HTR-8/SVneo (cell line): Measurements from ENCODE around the gene CHAMP1.

ENCODE experiments used
- DNase-seq: peaks from one replicate; pipeline ENCODE4 v3.0.0; 2011; ENCODE audit warnings: low spot score, mixed read lengths; ENCODE audit not compliant: insufficient read length
- FAIRE-seq: peaks from 2 replicates; lab custom pipeline; 2011; peaks lifted over from hg19 to GRCh38; lab: Jason Lieb, UNC

Gene CHAMP1

DNA sequence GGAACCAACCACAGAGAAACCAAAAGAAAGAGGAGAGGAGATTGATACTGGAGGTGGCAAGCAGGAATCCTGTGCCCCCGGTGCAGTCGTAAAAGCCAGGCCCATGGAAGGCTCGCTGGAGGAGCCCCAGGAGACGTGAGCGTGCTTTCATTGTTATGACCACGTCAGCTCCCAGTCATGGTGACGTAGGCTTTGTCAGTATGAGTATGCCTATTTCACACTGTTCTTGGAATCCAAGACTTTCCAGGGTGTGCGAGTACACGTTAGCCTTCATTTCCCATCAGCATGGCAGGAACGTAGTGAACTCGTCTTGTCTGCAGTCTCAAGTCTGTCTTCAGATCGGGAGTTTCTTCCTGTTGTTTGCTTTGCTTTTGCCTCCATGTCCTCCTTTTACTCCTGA lies 15.4 kb upstream of the CHAMP1 start:
- FAIRE-seq: no peak
- DNase-seq: no peak

DNA sequence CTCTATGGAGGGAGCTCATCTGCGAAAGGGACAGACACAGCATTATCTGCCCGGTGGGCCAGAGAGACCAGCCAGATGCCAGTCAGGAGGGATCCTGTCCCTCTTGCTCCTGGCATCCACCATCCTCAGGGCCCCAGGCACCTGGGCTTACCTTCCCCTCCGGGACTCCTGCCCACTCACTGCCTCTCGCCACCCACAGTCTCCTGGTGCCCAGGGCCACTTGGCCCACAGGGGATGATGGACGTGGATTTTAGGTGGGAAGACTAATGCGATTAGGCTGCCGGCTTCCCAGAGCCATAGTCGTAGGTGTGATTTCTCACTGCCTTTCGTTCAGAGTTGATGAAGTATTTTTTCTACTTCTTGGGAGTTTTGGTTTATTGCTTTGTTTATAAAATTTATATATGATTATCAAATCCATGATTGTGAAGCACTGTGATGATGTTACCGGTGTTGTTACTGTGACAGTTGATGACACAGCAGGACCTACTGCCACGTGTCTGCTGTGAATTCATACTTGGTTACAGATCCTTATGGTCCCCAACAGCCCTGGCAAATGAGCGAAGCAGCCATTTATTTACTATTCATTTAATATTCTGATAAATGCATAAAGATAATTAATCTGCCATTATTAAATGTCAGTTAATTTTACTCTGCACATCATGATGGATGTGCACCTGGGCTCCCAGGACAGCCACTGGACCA lies 14.5 kb upstream of the CHAMP1 start:
- DNase-seq: no peak
- no peak for FAIRE-seq

DNA sequence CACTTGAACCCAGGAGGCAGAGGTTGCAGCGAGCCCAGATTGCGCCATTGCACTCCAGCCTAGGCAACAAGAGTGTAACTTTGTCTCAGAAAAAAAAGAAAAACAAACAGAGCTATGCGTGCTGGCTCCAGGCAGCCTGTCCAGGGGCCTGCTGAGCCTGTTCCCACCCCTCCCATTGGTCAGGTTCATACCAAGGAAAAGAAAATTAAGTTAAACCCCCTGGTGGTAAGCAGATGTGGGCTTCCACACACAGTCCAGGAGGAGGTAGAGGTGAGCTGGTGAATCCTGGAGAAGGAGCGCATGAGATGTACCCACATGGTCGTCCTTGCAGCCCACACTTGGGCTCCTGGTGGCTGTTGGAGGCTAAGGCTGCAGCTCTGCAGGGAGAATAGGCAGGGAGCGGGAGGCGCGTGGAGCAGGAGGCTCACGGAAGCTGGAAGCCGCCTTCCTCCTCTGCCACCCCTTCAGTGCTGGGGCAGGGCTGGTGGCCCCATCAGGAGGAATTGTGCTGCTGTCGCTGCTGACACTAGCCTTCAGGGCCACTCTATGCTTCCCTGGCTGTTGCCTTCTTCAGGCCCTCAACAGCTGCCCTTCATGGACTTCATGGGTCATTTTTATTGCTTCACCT lies 10.5 kb upstream of the CHAMP1 start:
- no peak for FAIRE-seq

DNA sequence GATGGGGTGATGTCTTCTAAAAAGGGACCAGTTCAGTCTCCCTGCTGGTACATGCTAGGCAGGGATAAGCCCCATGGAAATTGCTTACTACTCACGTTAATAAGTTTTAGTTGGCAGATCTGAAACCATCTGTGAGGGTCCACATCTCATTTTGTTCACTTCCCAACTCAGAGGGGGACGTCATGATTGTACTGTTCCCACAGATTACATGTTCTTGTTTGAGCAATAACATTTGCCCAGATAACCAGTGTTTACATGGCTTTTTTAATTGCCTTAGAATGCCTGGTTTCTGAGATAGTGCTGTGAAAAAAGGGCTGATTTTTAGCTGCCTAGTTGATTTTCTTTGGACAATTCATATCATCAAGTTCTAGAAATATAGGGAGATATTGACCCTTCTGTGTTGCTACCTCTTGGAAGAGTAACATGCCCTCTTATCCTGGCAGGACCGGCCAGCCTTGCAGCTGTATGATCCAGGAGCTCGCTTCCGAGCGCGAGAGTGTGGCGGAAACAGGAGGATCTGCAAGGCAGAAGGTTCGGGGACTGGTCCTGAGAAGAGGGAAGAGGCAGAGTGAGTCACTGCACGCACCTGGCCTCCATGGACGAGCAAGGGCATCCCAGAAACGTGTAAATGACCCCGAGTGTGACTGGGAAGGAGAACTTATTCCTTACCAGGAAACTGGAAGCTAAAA lies 9.8 kb upstream of the CHAMP1 start:
- DNase-seq (no peak), FAIRE-seq (no peak)

More for the DNA sequence above, 10.5 kb upstream of the CHAMP1 start:
- DNase-seq: no peak

DNA sequence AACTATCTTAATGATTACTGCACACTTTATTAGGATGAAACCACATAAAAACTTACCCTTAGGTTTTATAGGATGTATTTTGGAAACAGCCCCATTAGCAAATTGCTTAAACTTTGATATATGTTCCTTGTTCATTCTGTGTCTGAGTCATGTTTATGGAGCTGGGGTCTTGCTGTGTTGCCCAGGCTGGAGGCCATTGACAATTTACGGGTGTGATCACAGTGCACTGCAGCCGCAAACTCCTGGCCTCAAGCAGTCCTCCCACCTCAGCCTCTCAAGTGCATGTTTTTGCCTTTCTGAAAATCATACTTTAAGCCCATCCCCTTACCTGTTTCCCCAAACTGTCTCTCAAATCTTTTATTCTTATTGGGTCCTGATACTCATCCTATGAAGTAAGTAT lies 5.2 kb upstream of the CHAMP1 start:
- FAIRE-seq (no peak), DNase-seq (no peak)

DNA sequence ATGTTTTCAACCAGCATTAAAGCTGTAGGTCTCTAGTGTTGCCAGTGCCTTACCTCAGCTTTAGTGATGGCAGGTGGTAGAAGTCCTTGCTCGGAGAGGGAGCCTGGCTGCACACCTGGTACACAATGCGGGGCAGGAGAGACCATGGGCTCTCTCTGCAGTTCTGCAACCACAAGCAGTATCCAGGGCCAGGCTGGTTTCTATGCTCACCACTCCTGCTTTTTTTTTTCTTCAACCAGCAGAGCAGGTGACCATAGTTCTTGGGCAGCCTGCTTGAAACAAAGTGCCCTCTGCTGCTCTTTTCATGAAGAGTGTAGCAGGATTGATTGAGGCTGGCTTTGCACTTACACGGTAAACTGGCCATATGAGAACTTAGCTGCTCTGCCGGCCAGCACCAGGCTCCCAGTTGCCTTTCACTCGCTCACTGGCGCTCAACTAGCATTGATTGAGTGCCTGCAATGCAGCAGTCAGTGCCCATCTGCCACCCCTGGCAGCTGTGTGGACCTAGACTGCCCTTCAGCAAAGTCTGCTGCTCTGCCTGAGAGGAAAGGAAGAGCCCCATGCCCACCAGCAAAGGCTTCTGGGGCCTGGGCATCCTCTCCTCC lies 4.4 kb upstream of the CHAMP1 start:
- DNase-seq (no peak), FAIRE-seq (no peak)

DNA sequence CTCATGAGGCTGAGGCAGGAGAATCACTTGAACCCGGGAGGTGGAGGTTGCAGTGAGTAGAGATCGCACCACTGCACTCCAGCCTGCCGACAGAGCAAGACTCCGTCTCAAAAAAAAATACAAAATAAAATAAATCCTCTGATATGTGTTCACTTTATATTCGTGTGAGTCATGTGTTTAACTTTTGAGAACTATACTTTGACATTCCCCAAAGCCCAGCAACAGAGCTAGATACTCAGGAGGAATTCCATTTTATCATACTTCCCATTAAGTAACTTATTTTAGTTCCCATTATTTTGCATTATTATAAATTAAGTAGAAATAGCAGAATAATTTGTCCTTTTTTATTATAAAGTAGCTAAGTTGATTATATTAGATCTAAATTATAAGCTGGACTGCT lies 3.3 kb upstream of the CHAMP1 start:
- FAIRE-seq (no peak), DNase-seq (no peak)

DNA sequence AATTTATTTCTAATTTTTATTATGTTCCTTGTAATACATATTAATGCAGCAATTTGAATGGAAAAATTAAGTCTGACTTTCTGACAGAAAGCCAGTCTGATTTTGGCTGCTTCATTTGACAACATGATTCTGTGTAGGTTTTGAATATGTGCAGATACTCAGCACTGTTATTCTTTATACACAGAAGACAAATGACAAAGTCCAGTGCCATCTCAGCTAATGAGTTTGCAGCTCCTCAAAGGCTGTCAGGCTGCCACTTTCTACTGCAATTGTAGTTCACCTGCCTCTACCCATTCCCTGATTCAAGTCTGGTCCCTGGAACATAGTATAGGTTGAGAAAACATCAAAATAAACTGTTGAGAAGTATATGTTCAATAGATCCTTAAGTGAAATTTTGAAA lies 2.9 kb upstream of the CHAMP1 start:
- FAIRE-seq: no peak

DNA sequence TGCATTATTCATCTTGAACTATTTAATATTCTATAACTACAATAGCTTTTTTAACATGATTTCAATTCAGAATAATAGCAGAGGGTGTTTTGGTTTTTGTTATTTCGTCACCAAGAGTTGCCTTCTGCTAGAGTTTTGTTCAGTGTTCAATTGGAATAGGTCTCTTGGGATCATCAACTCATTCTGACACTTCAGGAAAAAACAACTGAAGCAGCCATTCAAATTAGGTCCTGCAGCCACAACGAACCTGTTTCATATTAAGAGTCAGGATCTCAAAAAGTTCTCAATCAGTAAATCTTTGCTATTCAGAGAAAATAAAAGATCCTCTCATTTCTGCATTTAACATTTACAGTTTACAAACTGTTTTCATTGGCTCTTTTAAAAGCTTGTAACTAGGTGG lies 2.4 kb upstream of the CHAMP1 start:
- no peak for FAIRE-seq
- DNase-seq: no peak

More for the DNA sequence above, 2.9 kb upstream of the CHAMP1 start:
- no peak for DNase-seq

DNA sequence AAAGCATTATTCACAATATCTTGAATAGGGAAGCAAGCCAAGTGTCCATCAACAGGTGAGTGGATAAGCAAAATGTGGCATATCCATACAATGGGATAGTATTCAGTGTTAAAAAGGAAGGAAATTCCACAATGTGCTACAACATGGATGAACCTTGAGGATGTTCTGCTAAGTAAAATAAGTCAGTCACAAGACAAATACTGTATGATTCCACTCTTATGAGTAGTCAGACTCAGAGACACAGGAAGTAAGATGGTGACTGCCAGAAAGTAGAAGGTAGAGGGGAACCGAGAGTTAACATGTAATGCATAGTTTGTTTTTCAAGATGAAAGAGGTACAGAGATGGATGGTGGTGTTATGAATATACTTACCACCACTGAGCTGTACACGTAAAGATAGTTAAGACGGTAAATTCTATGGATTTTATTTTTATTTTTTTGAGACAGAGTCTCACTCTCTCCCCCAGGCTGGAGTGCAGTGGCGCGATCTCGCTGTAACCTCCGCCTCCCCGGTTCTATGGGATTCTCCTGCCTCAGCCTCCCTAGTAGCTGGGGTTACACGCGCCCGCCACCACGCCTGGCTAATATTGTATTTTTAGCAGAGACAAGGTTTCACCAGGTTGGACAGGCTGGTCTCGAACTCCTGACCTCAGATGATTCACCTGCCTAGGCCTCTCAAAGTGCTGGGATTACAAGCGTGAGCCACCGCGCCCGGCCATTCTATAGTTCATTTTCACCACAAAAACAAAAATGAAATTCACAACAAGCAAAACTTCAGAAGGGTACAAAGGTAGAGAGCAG lies 1.0 kb upstream of the CHAMP1 start:
- FAIRE-seq (no peak), DNase-seq (no peak)

DNA sequence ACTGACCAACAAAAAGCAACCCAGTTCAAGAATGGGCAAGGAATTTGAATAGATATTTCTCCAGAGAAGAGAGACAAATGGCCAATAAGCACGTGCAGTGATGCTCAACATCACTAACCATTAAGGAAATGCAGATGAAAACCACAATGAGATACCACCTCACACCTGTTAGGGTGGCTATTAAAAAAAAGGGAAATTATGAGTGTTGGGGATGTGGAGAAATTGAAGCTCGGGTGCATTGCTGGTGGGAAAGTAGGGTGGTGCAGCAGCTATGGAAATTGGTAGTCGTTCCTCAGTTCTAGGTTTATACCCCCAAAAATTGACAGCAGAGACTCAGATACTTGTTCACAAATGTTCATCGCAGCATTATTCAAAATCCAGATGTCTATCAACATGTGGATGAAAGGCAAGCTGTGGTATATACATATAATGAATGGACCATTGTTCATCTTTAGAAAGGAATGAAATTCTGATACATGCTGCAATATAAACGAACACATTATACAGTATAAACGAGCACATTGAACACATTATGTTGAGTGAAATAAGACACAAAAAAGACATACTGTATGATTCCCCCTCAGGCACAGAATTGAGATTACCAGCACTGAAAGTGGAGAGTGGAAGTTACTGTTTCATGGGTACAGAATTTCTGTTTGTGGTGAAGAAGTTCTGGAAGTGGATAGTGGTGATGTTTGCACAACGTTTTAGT lies 927 bp downstream of the CHAMP1 start:
- DNase-seq (no peak), FAIRE-seq (no peak)

DNA sequence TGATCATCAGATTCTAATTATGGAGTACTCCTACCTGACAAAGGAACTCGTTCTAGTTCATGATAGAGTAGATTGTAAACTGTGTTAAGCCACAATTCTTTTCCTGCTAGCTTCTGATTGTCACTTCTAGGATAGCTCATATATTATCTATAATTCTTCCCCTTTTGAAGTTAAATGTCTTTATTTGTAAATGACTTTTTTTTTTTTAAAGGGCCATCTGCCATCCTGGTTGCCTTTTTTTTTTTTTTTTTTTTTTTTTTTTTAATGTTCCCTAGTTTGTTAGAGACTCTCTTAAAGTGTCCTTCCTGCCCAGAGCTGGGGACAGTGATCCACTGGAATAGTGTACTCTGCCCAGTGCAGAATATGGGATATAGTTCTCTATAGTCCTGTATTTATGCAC lies 4.3 kb downstream of the CHAMP1 start:
- FAIRE-seq: no peak

DNA sequence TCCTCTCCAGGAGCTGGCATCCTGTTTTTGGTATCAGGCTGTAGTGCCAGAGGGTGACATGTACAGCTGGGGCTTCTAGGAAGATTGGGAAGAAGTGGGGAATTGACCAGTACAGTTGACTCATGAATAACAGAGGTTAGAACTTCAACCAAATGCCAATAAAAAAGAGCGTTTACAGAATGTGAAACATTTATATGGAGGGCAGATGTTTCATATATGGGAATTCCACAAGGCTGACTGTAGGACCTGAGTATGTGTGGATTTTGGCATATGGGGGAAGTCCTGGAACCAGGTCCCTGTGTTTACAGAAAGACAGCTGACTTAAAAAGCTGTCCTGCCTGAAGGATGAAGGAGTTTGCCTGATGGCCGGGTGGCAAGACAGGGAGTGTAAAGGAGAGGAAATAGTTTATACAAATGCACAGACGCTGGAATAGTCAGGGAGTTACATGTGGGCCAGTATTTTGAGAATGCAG lies 5.2 kb downstream of the CHAMP1 start:
- FAIRE-seq (no peak), DNase-seq (no peak)

More for the DNA sequence above, 4.3 kb downstream of the CHAMP1 start:
- no peak for DNase-seq

DNA sequence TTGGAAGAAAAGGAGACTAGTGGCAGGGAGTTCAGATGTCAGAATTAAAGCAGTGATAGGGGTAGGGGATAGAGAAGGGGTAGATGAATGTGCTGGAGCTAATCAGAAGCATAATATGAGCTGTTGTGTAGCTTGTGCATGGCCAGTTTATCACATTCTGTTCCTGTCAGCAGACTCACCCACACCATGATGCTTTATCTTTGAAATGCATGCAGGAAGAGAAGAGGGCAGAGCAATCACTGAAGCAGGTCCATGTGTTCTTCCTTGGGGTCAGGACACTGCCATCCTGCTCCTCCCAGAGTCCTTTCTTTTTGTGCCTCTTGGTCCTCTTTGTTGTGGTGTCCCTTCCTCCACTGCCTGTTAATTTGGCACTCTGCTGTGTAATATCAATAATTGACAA lies 5.8 kb downstream of the CHAMP1 start:
- no peak for DNase-seq
- no peak for FAIRE-seq

DNA sequence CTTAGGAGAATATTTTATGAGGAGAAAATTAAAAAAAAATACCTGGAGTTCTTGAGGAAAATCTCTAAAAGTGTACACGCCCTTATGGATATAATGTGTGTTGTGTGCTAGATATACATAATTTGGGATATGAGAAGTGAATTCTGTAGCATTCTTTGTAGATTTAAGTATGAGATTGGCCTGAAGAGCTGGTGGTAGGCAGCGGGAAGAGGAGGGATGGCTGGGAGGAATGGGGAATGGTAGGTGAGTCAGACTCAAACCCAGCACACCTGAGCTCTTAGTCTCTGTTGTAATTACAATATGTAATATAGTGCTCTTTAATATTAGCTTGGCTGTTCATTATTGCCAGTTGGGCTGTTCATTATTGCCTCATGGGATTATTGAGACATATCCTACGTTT lies 7.0 kb downstream of the CHAMP1 start:
- DNase-seq (no peak), FAIRE-seq (no peak)

DNA sequence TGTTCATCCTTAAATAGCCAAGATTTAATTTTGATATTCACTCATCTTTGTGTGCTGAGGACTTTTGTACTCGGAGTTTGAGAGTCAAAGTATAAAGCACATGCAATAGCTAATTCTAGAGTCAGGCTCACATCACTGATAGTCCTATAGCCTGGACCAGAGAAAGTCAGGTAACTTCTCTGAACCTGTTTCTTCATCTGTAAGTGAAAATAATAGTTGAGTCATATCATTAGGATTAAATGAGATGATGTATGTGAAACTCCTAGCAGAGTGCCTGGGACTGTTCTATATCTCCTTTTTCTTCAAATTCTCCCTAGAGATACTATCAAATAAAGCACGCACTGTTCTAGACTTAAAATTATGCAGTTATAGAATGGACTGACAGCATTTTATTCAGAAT lies 9.0 kb downstream of the CHAMP1 start:
- no peak for DNase-seq
- no peak for FAIRE-seq

DNA sequence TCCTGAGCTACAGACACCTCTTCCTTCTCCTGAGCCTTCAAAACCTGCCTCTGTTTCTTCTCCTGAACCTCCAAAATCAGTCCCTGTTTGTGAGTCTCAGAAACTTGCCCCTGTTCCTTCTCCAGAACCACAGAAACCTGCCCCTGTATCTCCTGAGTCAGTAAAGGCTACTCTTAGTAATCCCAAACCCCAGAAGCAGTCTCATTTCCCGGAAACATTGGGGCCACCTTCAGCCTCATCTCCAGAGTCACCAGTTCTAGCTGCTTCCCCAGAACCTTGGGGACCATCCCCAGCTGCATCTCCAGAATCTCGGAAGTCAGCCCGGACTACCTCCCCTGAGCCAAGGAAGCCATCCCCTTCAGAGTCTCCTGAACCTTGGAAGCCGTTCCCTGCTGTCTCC lies 10.0 kb downstream of the CHAMP1 start:
- FAIRE-seq (no peak), DNase-seq (no peak)

DNA sequence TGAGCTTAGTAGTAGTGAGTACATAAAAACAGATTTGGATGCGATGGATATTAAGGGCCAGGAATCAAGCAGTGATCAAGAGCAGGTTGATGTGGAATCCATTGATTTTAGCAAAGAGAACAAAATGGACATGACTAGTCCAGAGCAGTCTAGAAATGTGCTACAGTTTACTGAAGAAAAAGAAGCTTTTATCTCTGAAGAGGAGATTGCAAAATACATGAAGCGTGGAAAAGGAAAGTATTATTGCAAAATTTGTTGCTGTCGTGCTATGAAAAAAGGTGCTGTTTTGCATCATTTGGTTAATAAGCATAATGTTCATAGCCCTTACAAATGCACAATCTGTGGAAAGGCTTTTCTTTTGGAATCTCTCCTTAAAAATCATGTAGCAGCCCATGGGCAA lies 11.4 kb downstream of the CHAMP1 start:
- DNase-seq: no peak
- no peak for FAIRE-seq

DNA sequence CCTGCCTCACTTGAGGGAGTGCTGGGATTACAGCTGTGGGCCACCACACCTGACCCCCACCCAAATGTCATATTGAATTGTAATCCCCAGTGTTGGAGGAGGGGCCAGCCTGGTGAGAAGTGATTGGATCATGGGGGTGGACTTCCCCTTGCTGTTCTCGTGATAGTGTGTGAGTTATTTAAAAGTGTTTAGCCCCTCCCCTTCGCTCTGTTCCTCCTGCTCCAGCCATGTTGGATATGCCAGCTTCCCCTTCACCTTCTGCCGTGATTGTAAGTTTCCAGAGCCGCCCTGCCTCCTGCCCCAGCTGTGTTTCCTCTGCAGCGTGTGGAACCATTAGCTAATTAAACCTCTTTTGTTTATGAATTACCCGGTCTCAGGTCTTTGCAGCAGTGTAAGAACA lies 13.7 kb downstream of the CHAMP1 start:
- DNase-seq (no peak), FAIRE-seq (no peak)

DNA sequence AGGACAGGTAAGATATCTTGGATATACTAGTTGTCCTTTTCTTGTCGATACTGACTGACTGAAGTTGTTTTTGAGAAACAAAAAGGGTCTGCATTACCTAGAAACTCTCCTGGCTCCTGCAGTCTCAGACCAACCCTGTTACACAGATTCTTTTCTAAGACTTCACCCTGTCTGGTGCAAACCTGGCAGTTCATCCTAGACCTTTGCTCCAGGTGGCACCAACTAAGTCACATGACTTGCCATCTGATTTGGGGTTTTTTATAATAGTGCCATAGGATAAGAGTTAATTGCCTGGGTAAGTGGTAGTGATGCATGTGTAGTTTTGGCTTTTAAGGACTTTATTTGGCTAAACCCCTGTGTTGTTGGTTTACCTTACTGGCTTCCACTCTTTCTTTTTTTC lies 14.3 kb downstream of the CHAMP1 start:
- no peak for DNase-seq
- no peak for FAIRE-seq
